ENCODE measurements around the gene ANTXRL.
"Not testable (repeated sequence)": the region's sequence is repeated elsewhere in the genome, so short reads cannot be mapped to it uniquely, and the experiment has no call there.

- TF ChIP-seq POLR2A (IDR thresholded peaks at IDR 0.05; ENCODE audit: low read length); GATA1 (IDR thresholded peaks at IDR 0.05; ENCODE audit: low read depth, low read length): not testable (repeated sequence)
These were observed 88.6 kb downstream of the ANTXRL start, which contains the start of gene ANXA8L1 for GRCh38 chr10:46375406-46375805.
